Astrocyte of the cerebellum (primary cell): Measurements from ENCODE around the gene RACGAP1.

Source experiments
- DNase-seq: peaks from one replicate; pipeline ENCODE4 v3.0.0-alpha.2; 2011; ENCODE audit warnings: low read depth
- H3K4me3 ChIP-seq: 2 replicates; pipeline ENCODE4 v1.5.1; 2011; ENCODE audit warnings: mild to moderate bottlenecking, low read depth, low read length, moderate library complexity
- in situ Hi-C: cut with HindIII; loops from 2 replicates; pipeline ENCODE4 v1.10.0; 2017; ENCODE audit warnings: low sequenced_read_pairs
- TF ChIP-seq, protein P1 (sequence below): IDR thresholded peaks from 2 replicates; pipeline ENCODE4 v1.5.1; 2012; ENCODE audit warnings: low read length, low read depth, moderate library complexity, mild to moderate bottlenecking; ENCODE audit errors: missing control alignments

Gene RACGAP1

GRCh38 chr12:50041962-50042361, 16.7 kb upstream of the RACGAP1 start:
- no peak for DNase-seq
- in situ Hi-C loops, result no loop called here
- H3K4me3 ChIP-seq, result no peak overlapping the region
- TF ChIP-seq, protein P1, sequence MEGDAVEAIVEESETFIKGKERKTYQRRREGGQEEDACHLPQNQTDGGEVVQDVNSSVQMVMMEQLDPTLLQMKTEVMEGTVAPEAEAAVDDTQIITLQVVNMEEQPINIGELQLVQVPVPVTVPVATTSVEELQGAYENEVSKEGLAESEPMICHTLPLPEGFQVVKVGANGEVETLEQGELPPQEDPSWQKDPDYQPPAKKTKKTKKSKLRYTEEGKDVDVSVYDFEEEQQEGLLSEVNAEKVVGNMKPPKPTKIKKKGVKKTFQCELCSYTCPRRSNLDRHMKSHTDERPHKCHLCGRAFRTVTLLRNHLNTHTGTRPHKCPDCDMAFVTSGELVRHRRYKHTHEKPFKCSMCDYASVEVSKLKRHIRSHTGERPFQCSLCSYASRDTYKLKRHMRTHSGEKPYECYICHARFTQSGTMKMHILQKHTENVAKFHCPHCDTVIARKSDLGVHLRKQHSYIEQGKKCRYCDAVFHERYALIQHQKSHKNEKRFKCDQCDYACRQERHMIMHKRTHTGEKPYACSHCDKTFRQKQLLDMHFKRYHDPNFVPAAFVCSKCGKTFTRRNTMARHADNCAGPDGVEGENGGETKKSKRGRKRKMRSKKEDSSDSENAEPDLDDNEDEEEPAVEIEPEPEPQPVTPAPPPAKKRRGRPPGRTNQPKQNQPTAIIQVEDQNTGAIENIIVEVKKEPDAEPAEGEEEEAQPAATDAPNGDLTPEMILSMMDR, result no peak

- DNase-seq, result no peak
- no peak overlapping the region for H3K4me3 ChIP-seq
- in situ Hi-C loops, result no loop called here
- TF ChIP-seq, protein P1, result no peak
Measured at GRCh38 chr12:50041062-50041860, 16.0 kb upstream of the RACGAP1 start.

DNA sequence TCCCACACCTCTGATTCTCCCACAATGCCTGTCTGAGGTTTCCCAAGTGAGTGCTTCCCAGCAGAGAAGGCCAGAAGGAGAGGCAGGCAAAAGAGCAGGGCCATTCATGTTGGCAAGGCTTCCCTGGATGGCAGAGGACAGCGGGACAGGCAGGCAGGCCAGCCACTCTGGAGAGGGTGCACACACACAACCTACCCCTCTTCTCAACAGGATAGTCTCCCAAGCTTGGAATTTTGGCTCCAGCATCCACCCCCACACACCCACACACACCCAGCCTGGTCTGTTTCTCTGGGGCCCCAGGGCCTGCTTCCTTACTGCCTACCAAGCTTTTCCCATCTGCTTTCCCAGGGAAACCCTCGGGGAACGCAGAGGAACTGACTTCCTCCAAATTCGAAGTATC, 15.4 kb upstream of the RACGAP1 start:
- in situ Hi-C loops, result no loop called here
- TF ChIP-seq, protein P1, result no peak
- no peak overlapping the region for H3K4me3 ChIP-seq
- no peak for DNase-seq

GRCh38 chr12:50039151-50039835, 14.0 kb upstream of the RACGAP1 start:
- TF ChIP-seq, protein P1, result peak; percentile 91
- peak; percentile 38 for DNase-seq
- no peak overlapping the region for H3K4me3 ChIP-seq
- in situ Hi-C loops, result no loop called here

GRCh38 chr12:50038336-50038735, 13.0 kb upstream of the RACGAP1 start:
- no peak overlapping the region for H3K4me3 ChIP-seq
- DNase-seq, result no peak
- in situ Hi-C loops, result no loop called here
- TF ChIP-seq, protein P1, result no peak

DNA sequence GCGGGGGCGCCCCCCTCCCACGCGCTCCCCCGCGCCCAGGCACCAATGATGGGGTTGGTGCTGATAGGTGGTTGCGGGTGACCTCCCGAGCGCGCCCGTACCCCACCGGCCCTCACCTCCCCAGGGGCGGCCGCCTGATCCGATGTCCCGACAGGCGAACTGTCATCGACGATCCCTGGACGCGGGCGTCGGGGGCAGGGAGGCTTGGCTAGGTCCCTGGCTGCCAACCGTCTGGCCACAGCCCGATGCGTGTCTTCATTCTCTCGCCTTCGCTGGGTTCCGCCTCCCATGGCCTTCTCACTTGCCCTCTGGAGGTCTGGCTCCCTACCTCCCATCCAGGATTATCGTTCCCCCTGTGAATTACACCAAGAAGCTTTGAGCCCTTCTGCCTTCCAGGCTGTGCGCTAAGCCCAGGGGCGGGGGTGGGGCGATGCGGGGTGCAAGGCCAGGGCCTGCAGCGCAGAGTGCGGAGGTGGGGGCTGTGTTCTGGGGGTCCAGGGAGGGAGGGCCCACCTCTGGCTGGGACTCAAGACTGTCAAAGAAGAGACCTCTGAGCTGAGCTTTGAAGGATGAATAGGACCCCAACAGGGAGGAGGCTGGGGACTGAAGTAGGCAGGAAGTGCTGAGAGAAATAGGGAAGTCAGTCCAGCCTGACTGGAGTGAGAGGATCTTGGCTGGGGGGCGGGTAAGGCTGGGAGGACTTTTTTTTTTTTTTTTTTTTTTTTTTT, 7.7 kb upstream of the RACGAP1 start:
- in situ Hi-C loops, result no loop called here
- H3K4me3 ChIP-seq, result peak overlapping the region; percentile 18
- TF ChIP-seq, protein P1, result no peak
- no peak for DNase-seq
